ENCODE results near the gene DGKI.
"Not testable (repeated sequence)": the region's sequence is repeated elsewhere in the genome, so short reads cannot be mapped to it uniquely, and the experiment has no call there.

Gene DGKI

DNA sequence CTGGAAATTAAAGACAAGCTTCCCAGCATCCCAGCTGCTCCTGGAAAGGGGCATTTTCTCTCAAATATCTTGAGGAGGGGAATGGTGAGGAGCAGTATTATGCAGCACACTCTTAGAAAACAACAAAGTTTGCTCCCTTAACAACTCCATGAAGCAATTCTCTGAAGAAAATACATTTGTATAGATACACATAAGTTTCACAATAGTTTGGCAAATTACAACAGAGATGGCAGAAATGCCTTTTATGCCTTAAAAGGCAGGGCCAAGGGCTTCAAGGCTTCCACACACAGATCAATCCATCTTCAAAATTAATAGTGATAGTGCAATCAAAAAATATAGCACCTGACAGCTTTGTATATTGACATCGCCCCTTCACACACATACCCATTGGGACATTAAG, 12.2 kb downstream of the DGKI start:
- no peak for DNase-seq

- DNase-seq, result not testable (repeated sequence)
These were observed 13.8 kb downstream of the DGKI start for GRCh38 chr7:137832990-137833389.

DNA sequence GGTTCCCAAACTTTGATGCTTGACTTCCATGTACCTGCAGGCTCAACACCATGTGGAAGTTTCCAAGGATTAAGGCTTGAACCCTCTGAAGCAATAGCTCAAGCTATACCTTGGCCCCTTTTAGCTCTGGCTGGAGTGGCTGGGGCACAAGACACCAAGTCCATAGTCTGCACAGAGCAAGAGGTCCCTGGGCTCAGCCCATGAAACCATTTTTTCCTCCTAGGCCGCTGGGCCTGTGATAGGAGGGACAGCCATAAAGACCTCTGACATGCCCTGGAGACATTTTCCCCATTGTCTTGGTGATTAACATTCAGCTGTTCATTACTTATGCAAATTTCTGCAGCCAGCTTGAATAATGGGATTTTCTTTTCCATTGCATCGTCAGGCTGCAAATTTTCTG, 14.4 kb downstream of the DGKI start:
- no peak for DNase-seq

- DNase-seq, result not testable (repeated sequence)
These were observed 15.2 kb downstream of the DGKI start for GRCh38 chr7:137831555-137831954.

- DNase-seq, result no peak
These were observed 17.3 kb downstream of the DGKI start for GRCh38 chr7:137829337-137829992.

DNA sequence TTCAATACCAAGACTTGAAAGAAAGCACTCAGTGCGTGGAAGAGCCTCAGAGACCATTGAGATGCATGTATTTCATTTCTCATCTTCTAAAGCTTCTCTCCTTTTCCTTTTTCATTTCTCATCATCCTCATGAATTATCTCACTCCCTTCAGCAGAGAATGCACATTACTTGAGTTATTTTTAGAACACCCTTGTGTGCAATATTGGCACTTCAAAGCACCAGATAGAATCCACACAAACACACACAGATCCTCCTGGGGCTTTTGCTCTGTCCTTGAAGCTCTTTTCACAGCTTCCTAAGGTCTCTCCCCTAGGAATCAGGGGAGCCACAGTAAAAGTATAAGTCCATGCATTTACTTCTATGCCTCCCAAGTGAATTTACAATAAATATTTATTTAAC, 18.3 kb downstream of the DGKI start:
- no peak for DNase-seq

DNA sequence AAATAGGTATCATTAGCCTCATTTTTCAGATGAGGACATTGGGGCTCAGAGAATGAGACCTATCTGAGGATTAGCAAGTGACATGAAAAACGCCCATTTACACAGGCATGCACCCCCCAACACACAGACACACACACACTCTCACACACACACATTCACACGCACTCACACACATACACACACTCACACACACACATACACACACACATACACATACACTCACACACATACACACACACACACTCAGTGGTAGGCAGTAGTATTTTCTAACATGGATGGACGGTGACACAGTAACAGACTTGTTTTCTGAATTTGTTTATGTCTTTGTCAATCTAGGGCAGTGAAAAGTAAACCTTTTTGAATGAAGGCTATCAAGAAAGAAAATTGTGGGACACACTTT, 21.3 kb downstream of the DGKI start:
- DNase-seq, result no peak

DNA sequence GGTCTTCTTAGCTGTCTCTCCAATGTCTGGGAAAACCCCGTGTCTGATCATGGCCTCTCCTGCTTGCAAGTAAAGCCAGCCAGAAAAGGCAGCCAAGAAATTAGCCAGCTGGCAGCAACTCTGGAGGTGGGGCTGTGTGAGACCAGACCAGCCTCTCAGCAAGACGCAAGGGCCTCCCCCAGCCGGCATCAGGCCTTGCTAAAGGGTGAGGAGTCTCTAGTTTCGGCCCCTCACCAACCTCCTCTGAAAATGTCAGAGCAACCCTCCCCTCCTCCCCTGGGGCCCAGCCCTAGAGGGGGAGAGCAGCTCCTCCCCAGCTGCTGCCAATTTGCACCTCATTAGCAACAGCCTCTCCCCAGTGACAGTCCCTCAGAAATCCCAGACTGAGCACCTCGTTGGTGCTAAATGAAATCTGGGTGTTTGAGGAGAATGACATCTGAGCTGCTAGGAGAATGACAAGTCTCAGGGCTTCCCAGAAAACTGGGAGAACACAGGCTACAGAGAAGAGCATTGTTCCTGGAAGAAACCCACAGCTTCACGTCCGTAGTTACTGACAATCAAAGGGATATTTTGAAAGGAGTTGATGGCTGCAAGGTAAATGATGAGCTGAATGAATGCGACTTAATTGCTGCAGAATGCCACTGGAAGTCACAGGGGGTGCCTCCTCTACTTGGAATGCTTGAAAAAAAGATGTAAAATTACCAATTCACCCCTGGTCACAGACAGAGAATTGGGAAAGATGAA, 25.9 kb downstream of the DGKI start:
- DNase-seq, result no peak

GRCh38 chr7:137820156-137820555, 26.6 kb downstream of the DGKI start:
- DNase-seq, result no peak

GRCh38 chr7:137818036-137818435, 28.7 kb downstream of the DGKI start:
- no peak for DNase-seq

- DNase-seq, result no peak
These were observed 30.0 kb downstream of the DGKI start for GRCh38 chr7:137816696-137817320.

DNA sequence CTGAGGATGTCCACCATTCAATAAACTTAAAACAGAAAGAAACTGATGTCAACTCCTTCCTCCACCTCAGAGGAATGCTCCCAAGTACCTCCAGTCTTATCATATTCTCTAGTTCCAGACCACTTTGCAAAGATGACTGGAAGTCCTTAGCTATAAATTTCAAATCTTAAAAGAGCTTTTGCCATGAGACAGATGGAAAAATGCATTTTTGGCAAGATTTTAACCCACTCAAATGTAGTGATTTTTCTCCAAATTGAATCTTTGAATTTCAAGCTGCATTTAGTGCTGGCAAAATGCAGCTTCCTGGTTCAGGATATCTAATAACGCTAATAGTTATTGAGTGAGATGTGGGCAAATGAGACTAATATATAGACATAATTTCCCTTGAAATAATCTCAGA, 33.2 kb downstream of the DGKI start:
- DNase-seq, result no peak

GRCh38 chr7:137810248-137810647, 36.5 kb downstream of the DGKI start:
- no peak for DNase-seq

DNA sequence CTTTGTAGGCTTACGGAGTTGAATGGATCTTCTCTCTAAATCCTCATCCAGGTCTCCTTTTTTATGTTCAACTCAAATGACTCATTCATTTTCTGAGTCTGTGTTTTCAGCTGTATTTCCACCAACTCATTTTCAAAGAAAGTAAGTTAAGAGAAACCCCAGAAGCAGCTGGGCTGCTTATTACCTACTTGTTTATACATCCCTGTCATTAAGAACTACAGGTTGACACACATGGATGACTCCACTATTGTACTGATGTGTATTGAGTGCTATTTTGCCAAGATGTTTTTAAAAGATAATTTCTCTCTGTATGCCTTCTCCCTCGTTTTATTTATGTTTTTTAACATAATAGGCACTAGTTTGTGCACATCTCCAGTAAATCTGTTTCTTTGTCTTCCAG, 41.9 kb downstream of the DGKI start:
- no peak for DNase-seq

DNA sequence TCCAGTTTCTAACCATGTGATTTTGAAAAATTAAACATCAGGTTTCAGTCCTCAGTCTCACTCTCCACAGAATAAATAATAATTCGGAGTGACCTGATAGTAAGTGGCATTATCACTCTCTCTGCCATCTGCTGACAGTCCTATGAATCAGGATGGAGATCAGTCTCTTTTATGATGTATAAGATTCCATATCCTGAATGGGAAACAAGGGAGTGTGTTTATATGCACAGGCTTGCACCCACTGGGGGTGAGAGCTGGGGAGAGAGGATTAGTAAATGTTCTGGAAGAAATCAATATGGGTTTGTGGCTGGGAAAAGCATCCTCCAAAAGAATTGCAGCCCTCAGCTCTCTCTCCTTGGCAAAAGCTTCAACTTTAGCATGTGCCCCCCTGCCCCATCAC, 45.3 kb downstream of the DGKI start:
- DNase-seq, result no peak

GRCh38 chr7:137801003-137801402, 45.8 kb downstream of the DGKI start:
- no peak for DNase-seq

GRCh38 chr7:137798073-137798763, 48.6 kb downstream of the DGKI start:
- DNase-seq, result no peak

- DNase-seq, result no peak
These were observed 51.6 kb downstream of the DGKI start for GRCh38 chr7:137795211-137795610.

DNA sequence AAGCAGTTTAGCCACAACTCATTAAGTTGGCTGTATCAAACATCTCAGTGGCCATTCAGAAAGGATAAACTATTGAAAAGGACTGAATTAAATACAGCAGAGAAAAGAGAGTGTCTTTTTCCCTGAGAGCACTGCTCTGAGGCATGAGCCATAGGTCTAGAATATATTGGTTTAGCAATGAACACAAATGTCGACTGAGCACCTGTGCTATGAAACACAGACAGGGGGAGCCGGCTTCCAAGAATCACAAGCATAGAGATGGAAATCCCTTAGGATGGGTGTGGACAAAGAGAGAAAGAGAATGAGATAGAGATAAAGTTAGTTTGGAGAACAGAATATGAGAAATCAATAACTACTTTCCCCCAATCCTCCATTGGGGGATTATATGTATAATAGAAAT, 54.8 kb downstream of the DGKI start:
- no peak for DNase-seq

- no peak for DNase-seq
These were observed 55.9 kb downstream of the DGKI start for GRCh38 chr7:137790828-137791227.

DNA sequence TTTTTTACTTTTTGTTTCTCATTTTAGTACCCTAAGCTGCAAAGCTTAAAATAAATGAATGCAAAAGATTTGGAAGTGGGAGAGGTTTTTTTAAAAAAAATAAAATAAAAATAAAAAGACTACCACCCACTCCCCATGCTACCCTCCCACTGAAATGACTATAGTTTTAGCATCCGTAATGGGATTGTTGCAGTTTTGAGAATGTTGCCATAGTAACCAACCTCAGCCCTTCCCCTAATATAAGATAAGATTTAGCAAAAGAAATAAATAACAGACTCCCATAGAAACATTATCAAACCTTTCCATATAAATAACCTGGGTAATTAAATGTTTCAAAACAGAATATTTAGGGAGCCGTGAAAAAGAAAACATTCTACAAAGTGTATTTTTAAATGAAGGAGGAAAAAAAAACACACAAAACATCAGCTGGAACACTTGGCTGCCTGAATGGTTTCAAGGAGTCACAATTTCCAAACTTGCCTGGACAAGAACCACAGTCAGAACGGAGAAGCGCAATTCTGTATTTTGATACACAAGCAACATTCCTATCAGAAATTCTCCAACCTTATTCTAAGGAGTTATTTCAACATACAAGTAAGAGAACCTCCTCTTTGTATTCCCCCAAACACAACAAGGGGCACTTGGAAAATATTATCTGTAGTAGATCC, 57.4 kb downstream of the DGKI start:
- no peak for DNase-seq

GRCh38 chr7:137787301-137787976, 59.3 kb downstream of the DGKI start:
- no peak for DNase-seq

GRCh38 chr7:137778511-137778910, 68.3 kb downstream of the DGKI start:
- DNase-seq, result no peak

Measured in GOT3 (cell line).